ENCODE measurements around the gene APBA1.

APBA1 gene

DNA sequence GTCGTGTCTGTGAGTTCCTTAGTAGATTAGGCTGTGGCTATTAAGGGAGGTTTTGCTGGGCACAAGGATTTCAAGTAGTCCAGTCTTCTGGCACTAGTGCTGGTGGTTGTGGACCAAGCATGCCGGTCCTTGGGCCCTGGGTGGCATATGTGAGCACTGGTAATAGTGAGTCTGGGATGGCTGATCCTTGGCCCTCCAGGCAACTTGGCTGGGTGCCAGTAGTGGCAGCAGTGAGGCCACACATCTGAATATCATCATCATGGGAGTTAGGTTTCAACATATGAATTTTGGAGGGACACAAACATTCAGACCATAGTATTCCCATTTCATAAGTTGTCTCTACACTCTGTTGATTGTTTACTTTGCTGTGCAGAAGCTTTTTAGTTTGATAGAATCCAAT lies 25.3 kb upstream of the APBA1 start:
- no peak overlapping the region for H3K4me3 ChIP-seq (ENCODE audit: low read depth, low read length)
- DNase-seq (ENCODE audit: low read depth, low spot score), result no peak
- TF ChIP-seq CTCF (IDR thresholded peaks at IDR 0.05; ENCODE audit: low read depth, low read length), result no peak
- in situ Hi-C loops (cut with HindIII; ENCODE audit: low sequenced_read_pairs), result no loop called here

- no peak for TF ChIP-seq CTCF (IDR thresholded peaks at IDR 0.05; ENCODE audit: low read depth, low read length)
Measured at GRCh38 chr9:69696802-69697201, 24.6 kb upstream of the APBA1 start.

DNA sequence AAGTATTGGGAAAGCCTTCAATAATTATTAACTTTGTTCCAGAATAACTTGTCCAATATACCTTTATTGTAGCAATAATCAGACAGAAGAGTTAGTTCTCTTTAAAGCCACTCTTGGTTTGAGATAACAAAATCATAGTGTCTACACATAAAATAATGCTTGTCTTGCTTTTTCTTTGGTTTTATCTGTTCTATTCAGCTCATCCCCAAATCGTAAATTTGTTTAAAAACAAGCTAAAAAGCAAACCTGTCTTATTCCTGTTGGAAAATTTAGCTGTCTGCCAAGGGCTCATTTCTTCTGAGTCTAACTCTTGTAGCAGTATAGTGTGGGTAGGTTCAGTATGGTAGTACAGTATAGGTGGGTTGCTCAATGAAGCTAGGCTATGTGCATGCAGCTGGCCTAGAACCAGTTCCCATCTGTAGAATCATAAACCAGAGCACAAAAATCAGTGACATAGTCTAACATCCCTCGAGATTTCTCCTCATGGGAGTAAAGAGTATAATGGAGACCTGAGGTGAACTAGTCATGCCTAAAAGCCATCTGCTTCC lies 17.9 kb upstream of the APBA1 start:
- no peak for DNase-seq (ENCODE audit: low read depth, low spot score)
- H3K4me3 ChIP-seq (ENCODE audit: low read depth, low read length), result no peak overlapping the region
- no peak for TF ChIP-seq CTCF (IDR thresholded peaks at IDR 0.05; ENCODE audit: low read depth, low read length)
- in situ Hi-C loops (cut with HindIII; ENCODE audit: low sequenced_read_pairs), result no loop called here

More at GRCh38 chr9:69696802-69697201, 24.6 kb upstream of the APBA1 start:
- DNase-seq (ENCODE audit: low read depth, low spot score), result no peak
- in situ Hi-C loops (cut with HindIII; ENCODE audit: low sequenced_read_pairs), result no loop called here
- no peak overlapping the region for H3K4me3 ChIP-seq (ENCODE audit: low read depth, low read length)

DNA sequence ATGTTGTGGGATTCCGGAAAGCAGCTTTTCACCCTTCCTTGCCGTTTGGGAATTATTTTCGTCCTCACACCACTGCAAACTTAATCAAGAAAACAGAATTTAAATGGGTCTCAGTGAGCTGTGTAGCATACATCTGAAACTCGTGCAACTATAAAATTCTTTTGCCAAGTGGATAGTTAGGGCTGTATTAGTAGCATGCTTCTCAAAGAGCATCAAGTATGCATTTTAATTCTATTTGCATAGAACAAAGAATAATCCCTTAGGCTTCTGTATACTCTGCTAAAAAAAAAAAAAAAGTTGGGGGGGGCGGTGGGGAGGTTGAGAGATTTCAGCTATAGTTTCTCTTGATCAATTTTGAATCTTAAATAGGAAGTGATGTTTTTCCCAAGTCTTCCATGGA lies 11.8 kb upstream of the APBA1 start:
- TF ChIP-seq CTCF (IDR thresholded peaks at IDR 0.05; ENCODE audit: low read depth, low read length), result no peak
- in situ Hi-C loops (cut with HindIII; ENCODE audit: low sequenced_read_pairs), result no loop called here
- H3K4me3 ChIP-seq (ENCODE audit: low read depth, low read length), result no peak overlapping the region
- DNase-seq (ENCODE audit: low read depth, low spot score), result no peak

GRCh38 chr9:69678843-69679538 lies 6.8 kb upstream of the APBA1 start:
- no peak for TF ChIP-seq CTCF (IDR thresholded peaks at IDR 0.05; ENCODE audit: low read depth, low read length)
- in situ Hi-C loops (cut with HindIII; ENCODE audit: low sequenced_read_pairs), result no loop called here
- no peak overlapping the region for H3K4me3 ChIP-seq (ENCODE audit: low read depth, low read length)
- DNase-seq (ENCODE audit: low read depth, low spot score), result no peak

DNA sequence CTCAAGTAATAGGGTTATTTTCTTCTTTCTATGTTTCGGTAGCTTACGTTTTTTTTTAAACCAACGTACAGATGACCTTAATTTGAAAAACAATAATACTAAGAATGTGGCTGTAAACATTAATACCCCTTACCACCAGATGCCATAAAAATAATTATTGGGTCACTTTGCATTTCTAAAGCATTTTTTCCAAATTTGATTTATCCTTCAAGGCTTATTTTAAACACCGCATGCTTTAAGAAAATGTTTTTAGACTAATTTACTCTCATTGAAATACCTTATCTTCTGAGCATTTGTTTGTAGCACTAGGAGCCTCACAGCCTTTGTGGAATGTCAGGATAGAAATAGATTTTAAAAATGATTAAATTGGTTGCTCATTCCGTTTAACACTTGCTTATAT lies 5.8 kb upstream of the APBA1 start:
- no peak for DNase-seq (ENCODE audit: low read depth, low spot score)

More for the DNA sequence above, 5.8 kb upstream of the APBA1 start:
- no peak for TF ChIP-seq CTCF (IDR thresholded peaks at IDR 0.05; ENCODE audit: low read depth, low read length)
- in situ Hi-C loops (cut with HindIII; ENCODE audit: low sequenced_read_pairs), result no loop called here
- no peak overlapping the region for H3K4me3 ChIP-seq (ENCODE audit: low read depth, low read length)
